Raji (cell line): ENCODE measurements around the gene NPY1R.

Source experiments
- POLR2A ChIP-seq: IDR thresholded peaks from 2 replicates; pipeline ENCODE4 v1.6.1; 2011; ENCODE audit warnings: low read depth, low read length, control low read depth; ENCODE audit not compliant: insufficient read depth

NPY1R gene

DNA sequence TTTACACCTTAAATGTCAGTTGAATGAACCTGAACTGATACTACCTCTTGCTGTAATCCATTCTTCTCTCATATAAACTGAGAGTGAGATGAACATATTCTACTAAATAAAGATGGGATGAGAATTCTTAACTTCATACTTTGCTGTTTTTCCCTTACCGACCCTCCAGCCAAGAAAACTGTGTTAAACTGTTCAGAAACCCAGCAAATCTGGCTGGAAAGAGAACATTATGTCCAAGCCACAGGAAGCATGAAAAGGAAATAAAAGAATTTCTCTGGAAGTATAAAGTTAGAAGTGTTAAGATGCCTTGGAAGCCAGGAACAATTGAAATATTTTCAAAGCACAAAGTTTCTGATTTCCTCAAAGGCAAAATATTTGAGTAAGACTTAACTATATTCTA is 22.9 kb downstream of the NPY1R start:
- TF ChIP-seq POLR2A, result no peak

DNA sequence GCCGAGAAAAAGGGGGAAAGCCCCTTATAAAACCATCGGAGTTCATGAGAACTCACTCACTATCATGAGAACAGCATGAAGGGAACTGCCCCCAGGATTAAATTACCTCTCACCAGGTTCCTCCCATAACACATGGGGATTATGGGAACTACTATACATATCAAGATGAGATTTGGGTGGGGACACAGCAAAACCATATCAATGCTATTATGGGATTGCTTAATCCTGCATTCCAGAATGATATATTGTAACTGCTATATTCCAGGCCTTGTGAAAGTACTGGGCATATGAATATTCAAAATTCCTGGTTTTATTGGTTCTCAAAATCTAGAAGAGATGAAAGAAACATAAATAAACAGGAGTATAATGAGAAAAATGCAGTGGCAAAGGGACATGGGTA is 29.3 kb downstream of the NPY1R start:
- TF ChIP-seq POLR2A, result no peak

DNA sequence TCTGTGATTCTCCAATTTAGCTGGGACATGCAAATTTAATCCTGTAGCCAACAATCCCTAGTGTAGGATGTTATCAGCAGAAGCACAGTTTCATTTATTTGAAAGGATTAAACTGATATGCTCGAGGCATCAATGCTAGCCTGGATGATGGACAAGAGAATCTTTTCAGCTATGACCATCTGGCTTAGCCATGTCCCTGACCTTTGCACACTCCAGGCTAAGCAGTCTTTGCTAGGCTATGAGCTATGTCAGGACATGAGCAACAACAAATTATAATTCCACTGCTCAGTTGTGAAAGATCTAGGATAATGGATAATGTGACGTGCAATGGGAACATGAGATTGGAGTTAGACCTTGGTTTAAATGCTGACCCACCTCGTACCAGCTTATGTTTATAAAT is 32.0 kb downstream of the NPY1R start:
- TF ChIP-seq POLR2A, result no peak

DNA sequence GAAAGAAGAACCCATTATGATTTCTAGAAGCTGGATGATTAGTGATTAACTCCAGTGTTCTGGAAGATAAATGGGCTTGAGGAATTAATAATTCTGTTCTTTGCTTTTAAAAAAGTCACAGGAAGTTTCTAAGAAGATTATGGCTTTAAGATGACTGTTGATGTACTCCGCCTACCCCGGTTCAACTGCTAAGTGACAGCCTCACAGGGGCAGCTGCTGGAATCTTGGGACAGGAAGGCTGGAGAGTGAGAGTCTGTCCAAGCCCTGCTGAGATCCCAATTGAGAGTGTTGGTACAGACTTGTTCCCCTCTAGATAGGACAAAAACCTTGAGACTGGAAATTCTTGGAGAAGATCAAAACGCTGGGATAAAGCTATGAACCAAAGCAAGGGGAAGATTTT is 37.3 kb downstream of the NPY1R start:
- no peak for TF ChIP-seq POLR2A

DNA sequence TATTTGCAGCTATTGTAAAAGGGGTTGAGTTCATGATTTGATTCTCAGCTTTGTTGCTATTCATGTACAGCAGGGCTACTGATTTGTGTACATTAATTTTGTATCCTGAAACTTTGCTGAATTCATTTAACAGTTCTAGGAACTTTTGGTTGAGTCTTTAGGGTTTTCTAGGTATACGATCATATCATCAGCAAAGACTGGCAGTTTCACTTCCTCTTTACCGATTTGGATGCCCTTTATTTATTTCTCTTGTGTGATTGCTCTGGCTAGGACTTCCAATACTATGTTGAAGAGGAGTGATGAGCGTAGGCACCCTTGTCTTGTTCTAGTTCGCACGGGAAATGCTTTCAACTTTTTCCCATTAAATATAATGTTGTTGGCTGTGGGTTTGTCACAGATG is 48.1 kb downstream of the NPY1R start:
- TF ChIP-seq POLR2A, result no peak

DNA sequence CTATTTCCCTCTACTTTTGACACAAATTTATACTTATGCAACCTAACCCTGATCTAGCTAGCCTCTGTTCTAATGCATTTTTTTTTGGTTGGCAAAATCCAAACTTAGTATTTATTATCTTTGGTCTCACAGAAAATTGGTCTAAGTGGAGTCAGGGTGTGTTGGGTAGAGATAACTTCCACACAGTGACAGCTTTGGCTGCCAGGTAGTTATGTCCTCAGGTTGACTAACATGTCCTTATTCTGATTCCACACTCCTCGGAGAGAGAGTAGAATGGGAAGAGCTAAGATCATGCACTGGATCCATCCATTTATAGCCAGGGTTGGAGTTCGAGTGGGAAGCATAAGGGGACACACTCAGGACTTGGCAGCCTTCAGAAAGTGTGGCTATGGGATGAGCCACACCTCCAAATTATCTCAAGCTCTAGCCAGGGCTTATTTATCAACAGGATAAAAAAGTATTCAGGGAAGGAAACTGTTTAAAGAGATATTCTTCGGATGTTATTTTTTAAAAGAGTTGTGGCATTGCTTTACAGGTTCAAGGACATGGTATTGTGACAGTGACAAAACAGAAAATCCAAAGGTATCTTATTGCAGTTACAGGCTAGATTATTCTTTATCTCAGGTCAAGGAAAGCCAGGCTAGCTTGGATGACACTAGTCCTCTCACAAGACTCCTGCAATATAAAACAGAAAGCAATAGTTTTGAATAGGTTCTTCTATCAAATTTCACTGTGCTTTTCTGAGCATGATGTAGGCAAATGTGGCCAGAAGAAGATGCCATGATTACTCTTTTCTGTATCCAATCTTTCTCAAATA is 51.5 kb downstream of the NPY1R start:
- TF ChIP-seq POLR2A, result no peak

DNA sequence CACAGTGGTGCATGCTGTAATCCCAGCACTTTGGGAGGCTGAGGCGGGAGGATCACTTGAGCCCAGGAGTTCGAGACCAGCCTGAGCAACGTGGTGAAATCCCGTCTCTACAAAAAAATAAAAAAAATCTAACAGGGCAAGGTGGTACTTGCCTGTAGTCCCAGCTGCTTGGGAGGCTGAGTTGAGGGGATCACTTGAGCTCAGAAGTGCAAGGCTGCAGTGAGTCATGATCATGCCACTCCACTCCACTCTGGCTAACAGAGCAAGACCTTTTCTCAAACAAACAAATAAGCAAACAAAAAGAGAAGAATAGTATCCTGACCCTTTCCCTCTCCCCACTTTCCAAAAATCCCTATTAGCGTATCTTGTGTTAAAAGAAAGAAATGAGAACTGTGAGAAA is 52.7 kb downstream of the NPY1R start:
- TF ChIP-seq POLR2A, result no peak

DNA sequence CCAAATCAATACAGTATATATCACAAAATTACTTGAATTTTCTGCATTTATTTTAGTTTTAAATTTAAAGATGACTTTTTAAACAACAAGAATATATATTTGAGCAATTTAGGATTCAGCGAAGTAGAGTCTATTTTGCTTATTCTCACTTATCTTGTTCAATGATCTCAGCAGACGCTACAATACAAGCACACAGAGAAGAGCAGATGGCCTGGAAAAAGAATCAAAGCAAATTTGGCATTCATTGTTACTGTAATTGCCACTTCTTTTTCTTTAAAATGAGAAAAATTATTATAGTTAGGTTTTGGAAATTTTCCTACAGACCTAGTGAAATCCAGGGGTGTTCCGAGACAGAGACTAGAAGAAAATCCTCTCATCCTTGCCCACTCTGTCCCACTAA is 57.5 kb downstream of the NPY1R start:
- no peak for TF ChIP-seq POLR2A
